Kidney tubule cell (primary cell): ENCODE data around the gene ACOT13.
"Not testable (repeated sequence)": the region's sequence is repeated elsewhere in the genome, so short reads cannot be mapped to it uniquely, and the experiment has no call there.

Source experiments
- DNase-seq: peaks from one replicate; pipeline ENCODE4 v3.0.0-alpha.2; 2018; ENCODE audit warnings: low spot score

Gene ACOT13

GRCh38 chr6:24662236-24662635 is 4.6 kb upstream of the ACOT13 start:
- DNase-seq = no peak

- no peak for DNase-seq
Observed at GRCh38 chr6:24663189-24663588, 3.7 kb upstream of the ACOT13 start.

- DNase-seq = no peak
Observed at GRCh38 chr6:24664046-24664987, 2.6 kb upstream of the ACOT13 start.

GRCh38 chr6:24666097-24666640 is 708 bp upstream of the ACOT13 start:
- DNase-seq = peak; percentile 52

- no peak for DNase-seq
Observed at GRCh38 chr6:24667378-24667803, 514 bp downstream of the ACOT13 start.

- peak; percentile 29 for DNase-seq
Observed at GRCh38 chr6:24668066-24668996, 1.5 kb downstream of the ACOT13 start.

- DNase-seq = no peak
Observed at GRCh38 chr6:24668997-24669361, 2.1 kb downstream of the ACOT13 start.

GRCh38 chr6:24670492-24670891 is 3.6 kb downstream of the ACOT13 start:
- DNase-seq = not testable (repeated sequence)

- DNase-seq = not testable (repeated sequence)
Observed at GRCh38 chr6:24671077-24671476, 4.2 kb downstream of the ACOT13 start.

GRCh38 chr6:24672620-24673182 is 5.8 kb downstream of the ACOT13 start:
- DNase-seq = no peak

- DNase-seq = no peak
Observed at GRCh38 chr6:24673625-24674024, 6.7 kb downstream of the ACOT13 start.

- not testable (repeated sequence) for DNase-seq
Observed at GRCh38 chr6:24678792-24679352, 12.0 kb downstream of the ACOT13 start.

- no peak for DNase-seq
Observed at GRCh38 chr6:24680582-24680981, 13.7 kb downstream of the ACOT13 start.

- DNase-seq = no peak
Observed at GRCh38 chr6:24683297-24684296, 16.7 kb downstream of the ACOT13 start.

- no peak for DNase-seq
Observed at GRCh38 chr6:24686408-24686807, 19.5 kb downstream of the ACOT13 start.

- no peak for DNase-seq
Observed at GRCh38 chr6:24686946-24687345, 20.1 kb downstream of the ACOT13 start.

GRCh38 chr6:24689964-24690363 is 23.1 kb downstream of the ACOT13 start:
- no peak for DNase-seq

GRCh38 chr6:24690593-24690992 is 23.7 kb downstream of the ACOT13 start:
- no peak for DNase-seq

GRCh38 chr6:24691550-24691949 is 24.7 kb downstream of the ACOT13 start:
- no peak for DNase-seq

GRCh38 chr6:24692003-24692402 is 25.1 kb downstream of the ACOT13 start:
- DNase-seq = no peak
